GM19468 (cell line): Measurements from ENCODE around the gene CCDC158.
"Not testable (repeated sequence)": the region's sequence is repeated elsewhere in the genome, so short reads cannot be mapped to it uniquely, and the experiment has no call there.

ENCODE experiments used
- ATAC-seq: cut with Tn5 transposase; IDR thresholded peaks from one replicate; pipeline ENCODE4 v1.9.1; 2021; ENCODE audit warnings: mild to moderate bottlenecking, moderate library complexity, moderate number of reproducible peaks; ENCODE audit not compliant: unreplicated experiment; ENCODE audit errors: extremely low read depth

Gene CCDC158

DNA sequence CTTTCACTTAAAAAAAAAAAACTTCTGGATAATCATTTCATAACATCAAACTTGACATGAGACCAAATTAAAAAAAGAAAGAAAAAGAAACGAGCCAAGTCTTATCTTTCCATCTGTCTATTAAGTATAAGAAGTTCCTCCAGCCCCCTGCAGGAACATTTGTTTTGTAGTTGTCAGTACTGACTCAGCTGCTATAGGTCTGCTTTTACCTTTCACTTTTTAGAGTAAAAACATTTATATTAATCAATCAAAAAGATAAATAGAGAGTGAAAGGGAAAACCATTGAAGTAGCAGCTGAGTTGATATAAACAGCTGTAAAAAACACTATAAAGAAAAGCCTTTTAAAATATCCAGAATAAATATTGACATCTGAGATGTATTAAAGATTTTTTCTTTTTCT, 46.1 kb downstream of the CCDC158 start:
- no peak for ATAC-seq

- ATAC-seq = no peak
These were observed 46.9 kb downstream of the CCDC158 start for GRCh38 chr4:76373919-76374552.

- no peak for ATAC-seq
These were observed 54.2 kb downstream of the CCDC158 start for GRCh38 chr4:76366737-76367136.

DNA sequence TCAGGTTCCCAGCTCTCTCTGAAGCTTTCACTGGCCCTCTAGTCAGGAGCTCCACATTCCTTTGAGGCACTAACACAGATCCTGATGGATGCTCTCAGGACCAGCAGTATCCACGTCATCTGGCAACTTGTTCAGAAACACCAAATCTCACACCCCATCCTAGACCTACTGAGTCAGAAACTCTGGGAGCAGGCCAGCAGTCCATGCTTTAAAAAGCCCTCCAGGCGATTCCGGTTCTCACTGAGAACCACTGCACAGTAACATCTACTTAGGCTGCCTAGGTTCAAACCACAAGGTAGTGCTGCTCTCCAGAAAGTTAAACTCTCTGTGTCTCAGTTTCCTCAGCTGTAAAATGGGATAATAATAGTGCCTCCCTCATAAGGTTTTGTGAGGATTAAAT, 55.3 kb downstream of the CCDC158 start:
- ATAC-seq = no peak

DNA sequence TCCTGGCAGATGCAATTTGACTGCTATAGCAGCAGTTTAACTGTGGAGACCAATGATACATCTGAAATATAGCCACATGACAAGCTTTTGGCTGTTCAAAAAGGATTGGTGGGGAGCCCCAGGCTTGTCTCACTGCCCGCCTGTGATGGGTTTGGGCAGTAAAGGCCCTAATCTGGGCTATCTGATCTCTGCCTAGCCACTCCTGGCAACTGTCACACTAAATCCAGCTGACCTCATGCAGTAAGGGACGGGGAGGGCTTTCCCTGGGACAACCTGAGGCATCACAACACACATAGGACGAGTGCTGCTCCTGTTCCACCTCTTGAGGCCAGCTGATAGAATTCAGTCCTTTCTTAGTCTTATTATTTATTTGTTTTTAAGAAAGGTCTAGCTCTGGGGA, 56.2 kb downstream of the CCDC158 start:
- no peak for ATAC-seq

- no peak for ATAC-seq
These were observed 57.2 kb downstream of the CCDC158 start for GRCh38 chr4:76363556-76364290.

DNA sequence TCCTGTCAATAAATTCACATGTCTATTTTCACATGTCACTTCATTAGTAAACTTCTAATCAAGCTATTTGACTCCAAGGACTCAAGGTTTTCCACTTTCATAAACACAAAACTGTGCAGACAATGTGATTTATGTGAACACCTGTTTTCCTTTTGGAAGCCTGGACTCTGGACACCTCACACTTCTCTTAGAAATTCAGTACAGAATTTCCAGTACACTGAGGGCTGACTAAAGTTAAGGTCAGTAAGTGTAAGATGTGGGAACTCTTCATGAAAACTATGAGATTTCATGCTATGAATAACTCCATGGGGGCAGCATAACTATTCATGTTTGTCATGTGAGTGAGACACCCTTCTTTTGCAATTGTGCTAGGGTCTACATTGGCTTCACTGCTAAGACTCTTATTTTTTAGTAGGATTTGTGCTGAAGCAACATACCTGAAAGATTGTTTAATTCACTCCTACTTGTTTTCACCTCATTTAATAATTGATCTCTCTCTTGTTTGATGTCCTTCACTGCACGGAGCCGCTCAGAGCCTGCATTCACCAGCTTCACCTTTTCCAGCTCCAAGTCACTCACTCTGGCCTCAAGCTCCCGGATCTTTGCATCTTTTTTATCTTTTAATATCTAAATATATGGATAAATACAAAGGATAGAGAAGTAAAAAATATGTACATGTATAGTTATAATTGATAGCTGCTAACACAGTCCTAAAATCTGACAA, 59.1 kb downstream of the CCDC158 start:
- no peak for ATAC-seq

GRCh38 chr4:76359881-76360466, 61.0 kb downstream of the CCDC158 start:
- not testable (repeated sequence) for ATAC-seq

- ATAC-seq = no peak
These were observed 63.0 kb downstream of the CCDC158 start for GRCh38 chr4:76357981-76358380.

DNA sequence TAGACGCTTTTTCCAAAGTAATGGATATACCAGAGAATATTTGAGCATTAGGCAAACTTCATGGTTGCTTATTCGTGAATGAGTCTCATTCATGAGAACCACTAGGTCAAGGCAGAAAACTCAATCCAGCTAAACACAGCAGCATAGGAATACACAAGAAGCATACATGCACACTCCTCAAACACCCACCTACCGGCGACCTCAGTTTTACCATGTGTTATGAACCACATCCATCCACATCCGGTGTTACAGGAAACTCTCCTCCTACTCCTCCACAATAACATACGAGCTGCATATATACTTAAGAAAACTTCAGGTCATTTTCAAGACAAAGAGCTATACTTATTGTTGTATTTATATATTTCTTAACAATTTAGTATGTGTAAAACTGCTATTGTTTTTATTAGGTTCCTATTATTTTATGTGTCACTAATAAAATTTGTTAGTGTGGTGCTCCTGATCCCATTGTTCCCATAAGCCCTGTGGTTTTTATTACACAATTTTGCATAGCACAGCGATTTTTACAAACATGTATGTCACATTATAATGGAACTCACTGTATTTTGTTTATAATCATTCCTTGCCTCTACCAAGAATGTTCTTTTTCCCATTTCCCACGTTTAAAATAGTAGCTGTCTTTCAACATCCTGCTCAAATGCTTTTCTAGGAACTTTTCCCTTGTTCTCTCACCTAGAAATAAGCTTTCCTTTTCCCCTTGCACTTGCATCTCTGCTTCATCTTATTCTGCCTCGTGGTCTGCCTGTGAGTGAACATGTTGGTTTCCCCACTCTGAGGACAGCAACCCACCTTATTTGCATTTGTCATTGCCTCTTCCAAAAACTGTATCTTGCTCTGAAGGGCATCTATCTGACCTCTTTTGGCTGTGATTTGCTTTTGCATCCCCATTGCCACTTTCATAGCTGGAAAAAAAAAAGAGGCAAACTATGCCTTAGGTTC, 66.1 kb downstream of the CCDC158 start:
- no peak for ATAC-seq

DNA sequence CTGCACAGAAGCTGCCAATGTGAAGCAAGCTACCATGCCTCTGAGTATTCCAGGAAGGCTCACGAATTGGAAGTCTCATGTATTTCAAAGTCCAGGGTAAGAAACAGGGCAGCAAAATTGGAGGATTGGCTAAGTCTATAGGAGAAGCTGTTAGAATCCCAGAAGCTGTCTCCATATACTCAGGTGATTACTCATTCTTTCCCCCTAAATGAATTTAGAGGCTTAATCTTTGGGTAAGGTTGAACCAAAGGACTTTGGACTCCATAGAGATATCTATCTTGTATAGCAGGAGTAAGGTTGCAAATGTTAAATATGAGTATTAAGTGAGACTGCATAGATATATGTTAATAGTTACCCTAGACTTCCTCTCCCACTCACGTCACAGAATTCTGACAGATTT, 78.1 kb downstream of the CCDC158 start:
- ATAC-seq = no peak

- ATAC-seq = no peak
These were observed 78.8 kb downstream of the CCDC158 start for GRCh38 chr4:76342191-76342590.

DNA sequence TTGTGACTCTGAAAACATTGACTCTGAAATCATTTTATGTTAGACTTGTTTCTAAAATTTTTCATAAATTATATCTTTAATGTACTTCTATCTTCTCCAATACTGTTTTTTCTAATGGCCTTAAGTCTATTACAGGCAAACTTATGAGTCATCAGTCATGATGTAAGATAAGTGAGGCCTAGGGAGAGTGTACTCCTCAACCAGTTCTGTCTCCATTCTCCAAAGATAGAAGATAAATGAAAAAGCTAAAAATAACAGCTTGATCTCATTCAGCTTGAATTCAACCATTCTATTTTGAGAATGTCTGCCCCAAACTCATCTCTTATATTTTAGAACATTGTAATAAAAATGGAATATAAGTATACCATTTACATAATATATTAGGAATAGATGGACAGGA, 79.9 kb downstream of the CCDC158 start:
- no peak for ATAC-seq

- no peak for ATAC-seq
These were observed 81.6 kb downstream of the CCDC158 start for GRCh38 chr4:76339364-76339763.

DNA sequence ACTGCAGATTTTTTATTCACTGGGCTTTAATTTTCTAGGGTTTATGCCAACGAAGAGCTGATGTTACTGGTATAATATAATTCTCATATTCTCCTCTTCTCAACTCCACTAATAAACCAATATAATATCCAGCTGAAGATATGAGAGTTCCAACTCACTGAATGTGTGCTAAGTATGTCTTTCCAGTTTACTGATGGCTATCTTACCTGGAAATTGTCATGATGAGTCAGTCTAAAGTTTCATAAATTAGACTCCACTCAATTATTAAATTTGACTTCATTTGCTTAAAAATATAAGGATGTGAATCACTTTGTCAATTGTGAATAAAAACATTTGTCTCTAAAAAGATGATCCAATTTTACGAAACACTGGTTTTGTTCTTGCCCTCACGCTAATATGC, 86.1 kb downstream of the CCDC158 start:
- no peak for ATAC-seq

DNA sequence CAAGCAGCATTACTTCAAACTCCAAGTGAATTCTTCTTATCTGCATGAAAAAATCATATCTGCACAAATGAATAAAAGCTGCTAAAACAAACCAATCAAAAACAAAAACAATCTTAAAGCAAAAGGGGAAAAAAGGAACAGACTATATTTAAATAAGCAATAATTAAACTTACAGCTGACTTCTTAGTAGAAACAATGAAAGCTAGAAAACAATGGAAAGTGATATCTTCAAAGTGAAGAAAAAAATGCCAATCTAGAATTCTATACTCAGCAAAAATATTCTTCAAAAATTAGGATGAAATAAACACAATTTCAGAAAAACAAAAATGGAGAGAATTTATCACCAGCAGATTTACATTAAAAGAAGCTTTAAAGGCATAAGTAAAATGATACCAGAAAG, 94.4 kb downstream of the CCDC158 start:
- no peak for ATAC-seq

- ATAC-seq = no peak
These were observed 95.9 kb downstream of the CCDC158 start for GRCh38 chr4:76325072-76325471.

- no peak for ATAC-seq
These were observed 98.7 kb downstream of the CCDC158 start for GRCh38 chr4:76322236-76322635.

DNA sequence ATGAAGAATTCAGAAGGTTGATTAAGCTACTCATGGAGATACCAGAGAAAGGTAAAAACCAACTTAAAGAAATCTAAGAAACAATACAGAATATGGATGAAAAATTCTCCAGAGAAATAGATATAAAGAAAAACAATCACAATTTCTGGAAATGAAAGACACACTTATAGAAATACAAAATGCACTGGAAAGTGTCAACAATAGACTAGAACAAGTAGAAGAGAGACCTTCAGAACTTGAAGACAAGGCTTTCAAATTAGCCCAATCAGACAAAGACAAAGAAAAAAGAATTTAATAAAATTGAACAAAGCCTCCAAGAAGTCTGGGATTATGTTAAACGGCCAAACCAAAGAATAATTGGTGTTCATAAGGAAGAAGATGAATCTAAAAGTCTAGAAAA, 104.8 kb downstream of the CCDC158 start:
- ATAC-seq = no peak
